HG02981 (cell line): ENCODE results near the gene PTPN1.
A peak's percentile ranks its signal among the peaks of the same experiment; 100 is the strongest.
"Not testable (repeated sequence)": the region's sequence is repeated elsewhere in the genome, so short reads cannot be mapped to it uniquely, and the experiment has no call there.

ENCODE experiments used
- ATAC-seq: cut with Tn5 transposase; IDR thresholded peaks from one replicate; pipeline ENCODE4 v1.9.1; 2021; ENCODE audit warnings: mild to moderate bottlenecking, moderate library complexity; ENCODE audit not compliant: unreplicated experiment

PTPN1 gene

GRCh38 chr20:50478162-50478990, 31.8 kb upstream of the PTPN1 start:
- peak; percentile 76 for ATAC-seq

- no peak for ATAC-seq
Observed at GRCh38 chr20:50481741-50482140, 28.4 kb upstream of the PTPN1 start.

GRCh38 chr20:50482396-50482981, 27.7 kb upstream of the PTPN1 start:
- no peak for ATAC-seq

- ATAC-seq, result no peak
Observed at GRCh38 chr20:50484271-50484976, 25.8 kb upstream of the PTPN1 start.

- no peak for ATAC-seq
Observed at GRCh38 chr20:50487397-50487796, 22.8 kb upstream of the PTPN1 start.

- ATAC-seq, result no peak
Observed at GRCh38 chr20:50488236-50488806, 21.9 kb upstream of the PTPN1 start.

GRCh38 chr20:50491168-50491567, 19.0 kb upstream of the PTPN1 start:
- no peak for ATAC-seq

- no peak for ATAC-seq
Observed at GRCh38 chr20:50491926-50492634, 18.1 kb upstream of the PTPN1 start.

- ATAC-seq, result no peak
Observed at GRCh38 chr20:50493881-50494253, 16.3 kb upstream of the PTPN1 start.

- no peak for ATAC-seq
Observed at GRCh38 chr20:50494428-50494827, 15.8 kb upstream of the PTPN1 start.

GRCh38 chr20:50496773-50497385, 13.3 kb upstream of the PTPN1 start:
- no peak for ATAC-seq

GRCh38 chr20:50498071-50498776, 12.0 kb upstream of the PTPN1 start:
- ATAC-seq, result no peak

GRCh38 chr20:50499938-50500337, 10.2 kb upstream of the PTPN1 start:
- ATAC-seq, result no peak

- no peak for ATAC-seq
Observed at GRCh38 chr20:50501972-50502745, 8.0 kb upstream of the PTPN1 start.

GRCh38 chr20:50504231-50504823, 5.9 kb upstream of the PTPN1 start:
- ATAC-seq, result no peak

- ATAC-seq, result no peak
Observed at GRCh38 chr20:50506270-50506579, 4.0 kb upstream of the PTPN1 start.

GRCh38 chr20:50507745-50508144, 2.4 kb upstream of the PTPN1 start:
- ATAC-seq, result not testable (repeated sequence)

GRCh38 chr20:50508171-50508755, 1.9 kb upstream of the PTPN1 start:
- ATAC-seq, result no peak
